IMR-90 (cell line): ENCODE measurements around the gene CCDC107. TPM values are rescaled to one million over a fixed set of nuclear protein-coding genes. Genes with fewer than 3 reads are reported as not detected.
A peak's percentile ranks its signal among the peaks of the same experiment; 100 is the strongest.

Experiments used
- ATAC-seq: fragments of 200-7000 bp; cut with Tn5 transposase; 2 replicates; pipeline ENCODE4 v1.9.1; 2020; ENCODE audit warnings: low read depth, mild to moderate bottlenecking, moderate library complexity
- BruUV-seq: library from RNA; stranded (reverse); fragments of 400-500 nt; replicated peaks from 2 replicates; lab custom pipeline; 2021; lab: Mats Ljungman, UMichigan
- CTCF ChIA-PET: fragments of 300-600 bp; formaldehyde crosslinking; extraction: SDS; loops from one replicate; lab custom pipeline; 2021; ENCODE audit warnings: antibody characterized with exemption; lab: Yijun Ruan, JAX
- POLR2A ChIA-PET: fragments of 300-600 bp; sonication (Branson Sonifier 250); formaldehyde crosslinking; loops from one replicate; lab custom pipeline; 2022; ENCODE audit warnings: antibody characterized with exemption; ENCODE audit not compliant: unreplicated experiment; lab: Charles Lee
- DNase-seq: peaks from one replicate; pipeline ENCODE4 v3.0.0; 2013
- H2AFZ ChIP-seq: replicated peaks from 2 replicates; pipeline ENCODE3; 2013; ENCODE audit warnings: low read length, mild to moderate bottlenecking; ENCODE audit not compliant: poor library complexity
- H2AK5ac ChIP-seq: 2 replicates; pipeline ENCODE4 v1.6.1; 2013; ENCODE audit warnings: low read depth, low read length, inconsistent platforms
- H2AK9ac ChIP-seq: replicated peaks from 2 replicates; pipeline ENCODE3; 2013; ENCODE audit warnings: mild to moderate bottlenecking, low read depth, low read length, moderate library complexity; ENCODE audit not compliant: poor library complexity
- H2BK120ac ChIP-seq: 2 replicates; pipeline ENCODE4 v1.6.1; 2013; ENCODE audit warnings: low read depth, low read length, inconsistent platforms
- H2BK15ac ChIP-seq: 3 replicates; pipeline ENCODE4 v1.6.1; 2013; ENCODE audit warnings: low read depth, low read length, inconsistent platforms
- H2BK20ac ChIP-seq: 2 replicates; pipeline ENCODE4 v1.6.1; 2013; ENCODE audit warnings: low read depth, mild to moderate bottlenecking, inconsistent platforms, low read length, moderate library complexity
- H2BK5ac ChIP-seq: 2 replicates; pipeline ENCODE4 v1.6.1; 2013; ENCODE audit warnings: mild to moderate bottlenecking, low read depth, low read length, inconsistent platforms; ENCODE audit not compliant: poor library complexity, severe bottlenecking
- H3K14ac ChIP-seq: replicated peaks from 2 replicates; pipeline ENCODE4 v1.6.1; 2013; ENCODE audit warnings: low read depth, low read length, inconsistent platforms
- H3K18ac ChIP-seq: 2 replicates; pipeline ENCODE4 v1.6.1; 2013; ENCODE audit warnings: low read depth, low read length, control low read depth
- H3K23ac ChIP-seq: 2 replicates; pipeline ENCODE4 v1.6.1; 2013; ENCODE audit warnings: low read depth, low read length, inconsistent platforms
- H3K27ac ChIP-seq: 2 replicates; pipeline ENCODE4 v1.5.1; 2013; ENCODE audit warnings: mild to moderate bottlenecking, control low read depth, low read length; ENCODE audit not compliant: insufficient read depth
- H3K27me3 ChIP-seq: 2 replicates; pipeline ENCODE4 v1.6.1; 2013; ENCODE audit warnings: low read length; ENCODE audit not compliant: control insufficient read depth, insufficient read depth
- H3K36me3 ChIP-seq: 2 replicates; pipeline ENCODE4 v1.6.1; 2013; ENCODE audit warnings: low read length, mixed read lengths; ENCODE audit not compliant: control insufficient read depth, insufficient read depth
- H3K4ac ChIP-seq: 2 replicates; pipeline ENCODE4 v1.6.1; 2013; ENCODE audit warnings: low read depth, low read length, inconsistent platforms
- H3K4me1 ChIP-seq: 2 replicates; pipeline ENCODE4 v1.6.1; 2013; ENCODE audit warnings: low read length, mixed read lengths; ENCODE audit not compliant: control insufficient read depth, insufficient read depth
- H3K4me2 ChIP-seq: 2 replicates; pipeline ENCODE4 v1.6.1; 2013; ENCODE audit warnings: low read depth, mild to moderate bottlenecking, control low read depth, low read length, moderate library complexity
- H3K4me3 ChIP-seq: 2 replicates; pipeline ENCODE4 v1.5.1; 2013; ENCODE audit warnings: low read depth, mild to moderate bottlenecking, control low read depth, low read length, moderate library complexity; ENCODE audit not compliant: insufficient read depth
- H3K56ac ChIP-seq: 2 replicates; pipeline ENCODE4 v1.6.1; 2013; ENCODE audit warnings: low read length, inconsistent platforms; ENCODE audit not compliant: insufficient read depth; ENCODE audit errors: extremely low read depth
- H3K79me1 ChIP-seq, 2 experiments: 2 replicates each; pipeline ENCODE4 v1.6.1; 2013; ENCODE audit warnings: low read length in 2 of 2, inconsistent platforms in 1 of 2, low read depth in 1 of 2
- H3K9ac ChIP-seq: 2 replicates; pipeline ENCODE4 v1.6.1; 2013; ENCODE audit warnings: low read depth, low read length, control low read depth
- H3K9me1 ChIP-seq: 2 replicates; pipeline ENCODE4 v1.6.1; 2013; ENCODE audit warnings: low read length, inconsistent platforms; ENCODE audit not compliant: insufficient read depth
- H3K9me3 ChIP-seq: 2 replicates; pipeline ENCODE4 v1.6.1; 2013; ENCODE audit warnings: low read length; ENCODE audit not compliant: control insufficient read depth, insufficient read depth
- H4K20me1 ChIP-seq: 2 replicates; pipeline ENCODE4 v1.6.1; 2013; ENCODE audit warnings: low read length, inconsistent platforms; ENCODE audit not compliant: insufficient read depth
- H4K5ac ChIP-seq: 2 replicates; pipeline ENCODE4 v1.6.1; 2013; ENCODE audit warnings: mild to moderate bottlenecking, low read depth, low read length, control low read depth
- H4K8ac ChIP-seq, 2 experiments: 2 replicates each; pipeline ENCODE4 v1.6.1; 2013; ENCODE audit warnings: low read depth in 2 of 2, low read length in 2 of 2, control low read depth in 1 of 2, inconsistent platforms in 1 of 2
- H4K91ac ChIP-seq: 2 replicates; pipeline ENCODE4 v1.6.1; 2013; ENCODE audit warnings: low read depth, low read length, inconsistent platforms; ENCODE audit not compliant: insufficient read depth
- BHLHE40 ChIP-seq: fragments of 150-350 bp; IDR thresholded peaks from 2 replicates; pipeline ENCODE4 v1.6.1; 2016; ENCODE audit warnings: mild to moderate bottlenecking, low read depth, low read length
- CEBPB ChIP-seq: IDR thresholded peaks from 2 replicates; pipeline ENCODE4 v1.6.1; 2012; ENCODE audit warnings: low read depth, low read length, improper control_type of control experiment
- ELK1 ChIP-seq: fragments of 150-350 bp; IDR thresholded peaks from 2 replicates; pipeline ENCODE4 v1.6.1; 2016; ENCODE audit warnings: low read depth, mild to moderate bottlenecking, low read length, moderate library complexity, borderline replicate concordance
- FOS ChIP-seq: fragments of 150-350 bp; IDR thresholded peaks from 2 replicates; pipeline ENCODE4 v1.6.1; 2016; ENCODE audit warnings: low read depth, low read length
- MAFK ChIP-seq: IDR thresholded peaks from 2 replicates; pipeline ENCODE4 v1.6.1; 2012; ENCODE audit warnings: low read depth, low read length, improper control_type of control experiment
- MAZ ChIP-seq: IDR thresholded peaks from 2 replicates; pipeline ENCODE4 v1.6.1; 2012; ENCODE audit warnings: low read depth, mild to moderate bottlenecking, low read length, improper control_type of control experiment, moderate library complexity, borderline replicate concordance
- NFE2L2 ChIP-seq: fragments of 150-350 bp; IDR thresholded peaks from 2 replicates; pipeline ENCODE4 v1.6.1; 2016; ENCODE audit warnings: low read depth, mild to moderate bottlenecking, low read length
- RFX5 ChIP-seq: IDR thresholded peaks from 2 replicates; pipeline ENCODE4 v1.8.0; 2012; ENCODE audit warnings: low read depth, mild to moderate bottlenecking, low read length, moderate library complexity
- SMC3 ChIP-seq: fragments of 150-350 bp; IDR thresholded peaks from 2 replicates; pipeline ENCODE4 v1.6.1; 2016; ENCODE audit warnings: low read depth, mild to moderate bottlenecking, antibody characterized with exemption, low read length, moderate library complexity
- USF2 ChIP-seq: fragments of 150-350 bp; IDR thresholded peaks from 2 replicates; pipeline ENCODE4 v1.6.1; 2017; ENCODE audit warnings: mild to moderate bottlenecking, antibody characterized with exemption, low read length, low read depth
- WGBS, 2 experiments: methylation state at CpG; one replicate each; pipeline versions ENCODE4 v1.1.5 to v1.1.7; 2013; ENCODE audit warnings: missing lambda C conversion rate in 2 of 2; ENCODE audit not compliant: insufficient read length in 1 of 2; ENCODE audit errors: extremely low coverage in 2 of 2; 5-methylcytosine and 5-hydroxymethylcytosine counted together
- dilution Hi-C: fragments of 300-500 bp; cut with HindIII; formaldehyde crosslinking; loops from one replicate; pipeline ENCODE4 v1.14.3; 2018; ENCODE audit warnings: low sequenced_read_pairs; ENCODE audit not compliant: unreplicated experiment
- in situ Hi-C: fragments of 300-500 bp; cut with MboI; formaldehyde crosslinking; loops from 3 replicates; pipeline ENCODE4 v1.14.3; 2019; ENCODE audit warnings: low sequenced_read_pairs, inconsistent platforms, mixed read lengths
- intact Hi-C: fragments of 100-400 bp; cut with micrococcal nuclease; formaldehyde crosslinking; loops from 2 replicates; pipeline ENCODE4 v1.10.0; 2022
- polyA plus RNA-seq, 3 experiments: library from polyadenylated mRNA; depleted of rRNA; stranded (reverse); fragments of >200 nt; gene quantifications; 2 replicates each; pipeline ENCODE4 v1.2.3, GENCODE V29; 2012; ENCODE audit warnings: low replicate concordance in 1 of 3
- total RNA-seq: library from RNA; depleted of rRNA; stranded (reverse); fragments of >200 nt; gene quantifications from 2 replicates; pipeline ENCODE4 v1.2.3, GENCODE V29; 2012

Gene CCDC107
- total and polyA plus RNA-seq, 2 of the 4 experiments (the other 2 are of a cell fraction), result 6.8 to 21.1 TPM

- Histone ChIP-seq H2BK20ac (no peak overlapping the region), H3K18ac (no peak overlapping the region), H3K56ac (no peak overlapping the region), H3K4me3 (no peak overlapping the region; the same call in 1 of the 2 replicates), H3K27ac (no peak overlapping the region), H3K23ac (no peak overlapping the region), H4K20me1 (peaks cover 3% of the 10 kb centered on the region; the same call in 1 of the 2 replicates), H3K79me1 (peaks cover 0 to 5% of the 10 kb centered on the region in 2 experiments; a peak in 2 of 4 replicates), H4K91ac (no peak overlapping the region), H3K9me3 (no peaks in the 10 kb centered on the region), H3K14ac (no peak overlapping the region), H3K9ac (no peak overlapping the region), H3K27me3 (no peaks in the 10 kb centered on the region), H2AK5ac (no peak overlapping the region), H3K4ac (peak overlapping the region; percentile 15; the same call in 1 of the 2 replicates), H4K8ac (peak overlapping the region in 1 of 2 experiments; percentile 80; a peak in 1 of 4 replicates), H2BK120ac (no peak overlapping the region), H2BK15ac (no peak overlapping the region), H3K36me3 (no peaks in the 10 kb centered on the region), H2AK9ac (no peak overlapping the region), H3K4me1 (peaks cover 15% of the 10 kb centered on the region), H3K9me1 (peaks cover 15% of the 10 kb centered on the region), H2AFZ (peak overlapping the region; percentile 33), H4K5ac (no peak overlapping the region), H3K4me2 (no peak overlapping the region; the same call in 1 of the 2 replicates), H2BK5ac (no peak overlapping the region)
- in situ Hi-C loops, result no loop called here
- WGBS, 2 experiments, result 73% methylated on average over 5 of the region's 13 CpGs; no CpG with 5 or more reads in 1 of the 2 experiments
- no peak for DNase-seq
- BruUV-seq, result no TSS peak
- no peak for ATAC-seq
- intact Hi-C loops, result no loop called here
- TF ChIP-seq CEBPB (no peak), ELK1 (no peak), NFE2L2 (no peak), BHLHE40 (no peak), MAFK (no peak), FOS (no peak), SMC3 (no peak), USF2 (no peak), RFX5 (no peak), MAZ (no peak)
- ChIA-PET CTCF (interaction anchor here (1.0 to 1.3 kb wide), 2 partner anchors 14 to 57 kb away, joined by 3 to 5 read pairs; partner anchors contain the start of gene CREB3), POLR2A (interaction anchor here (1.7 kb wide), 1 partner anchor 14 kb away, joined by 4 read pairs; no protein-coding TSS in a partner anchor)
- dilution Hi-C loops, result no loop called here
Observed at GRCh38 chr9:35675204-35675603, 17.1 kb downstream of the CCDC107 start.
